GM12865 (cell line): ENCODE results near the gene GNG12.

Experiments
- DNase-seq: peaks from one replicate; pipeline ENCODE4 v3.0.0; 2010; ENCODE audit warnings: low read depth
- H3K4me3 ChIP-seq: 2 replicates; pipeline ENCODE4 v1.5.1; 2011; ENCODE audit warnings: mild to moderate bottlenecking, low read depth, low read length, control low read depth
- TF ChIP-seq, protein P1 (sequence below): IDR thresholded peaks from 2 replicates; pipeline ENCODE4 v1.5.1; 2011; ENCODE audit warnings: low read length, control low read depth, low read depth, inconsistent platforms; ENCODE audit not compliant: insufficient read depth; ENCODE audit errors: missing control alignments

GNG12 gene

DNA sequence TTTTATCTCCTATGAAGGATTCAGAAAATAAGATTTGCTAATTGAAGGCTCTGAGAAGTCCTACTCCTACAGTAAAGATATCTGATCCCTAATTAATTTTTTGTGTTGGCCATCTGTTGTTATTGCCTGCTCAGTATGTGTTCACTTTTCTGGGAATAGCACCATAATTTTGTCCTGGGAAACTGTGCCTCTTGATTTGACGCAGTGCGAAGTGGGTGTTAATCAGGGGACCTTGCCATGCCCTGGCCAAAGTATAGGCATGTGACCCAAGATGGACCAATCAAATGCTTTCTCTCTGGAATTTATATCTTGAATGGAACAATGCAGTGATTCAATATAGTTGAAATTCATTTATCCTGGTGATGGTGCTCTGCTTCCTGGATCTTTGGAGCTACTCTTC is 30.4 kb upstream of the GNG12 start:
- TF ChIP-seq, protein P1, sequence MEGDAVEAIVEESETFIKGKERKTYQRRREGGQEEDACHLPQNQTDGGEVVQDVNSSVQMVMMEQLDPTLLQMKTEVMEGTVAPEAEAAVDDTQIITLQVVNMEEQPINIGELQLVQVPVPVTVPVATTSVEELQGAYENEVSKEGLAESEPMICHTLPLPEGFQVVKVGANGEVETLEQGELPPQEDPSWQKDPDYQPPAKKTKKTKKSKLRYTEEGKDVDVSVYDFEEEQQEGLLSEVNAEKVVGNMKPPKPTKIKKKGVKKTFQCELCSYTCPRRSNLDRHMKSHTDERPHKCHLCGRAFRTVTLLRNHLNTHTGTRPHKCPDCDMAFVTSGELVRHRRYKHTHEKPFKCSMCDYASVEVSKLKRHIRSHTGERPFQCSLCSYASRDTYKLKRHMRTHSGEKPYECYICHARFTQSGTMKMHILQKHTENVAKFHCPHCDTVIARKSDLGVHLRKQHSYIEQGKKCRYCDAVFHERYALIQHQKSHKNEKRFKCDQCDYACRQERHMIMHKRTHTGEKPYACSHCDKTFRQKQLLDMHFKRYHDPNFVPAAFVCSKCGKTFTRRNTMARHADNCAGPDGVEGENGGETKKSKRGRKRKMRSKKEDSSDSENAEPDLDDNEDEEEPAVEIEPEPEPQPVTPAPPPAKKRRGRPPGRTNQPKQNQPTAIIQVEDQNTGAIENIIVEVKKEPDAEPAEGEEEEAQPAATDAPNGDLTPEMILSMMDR = no peak
- no peak overlapping the region for H3K4me3 ChIP-seq
- DNase-seq = no peak

DNA sequence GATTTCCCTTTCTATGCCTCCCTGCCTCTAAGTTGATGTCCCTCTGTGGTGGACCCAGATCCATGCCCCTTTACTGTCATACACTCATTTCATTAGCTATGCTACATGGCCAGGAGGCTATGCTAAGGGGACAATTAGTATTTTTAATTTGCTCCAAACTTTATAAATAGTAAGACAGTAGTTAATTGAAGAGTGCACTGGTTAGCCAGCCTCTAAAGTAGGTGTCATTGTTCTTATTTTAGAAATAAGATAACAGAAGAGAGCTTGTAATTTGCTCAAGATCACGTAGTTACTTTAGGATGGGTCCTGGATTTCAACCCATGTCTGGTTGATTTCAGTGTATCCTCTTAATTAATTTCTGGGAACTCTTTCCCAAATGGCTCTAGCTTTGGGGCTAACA is 29.4 kb upstream of the GNG12 start:
- no peak overlapping the region for H3K4me3 ChIP-seq
- TF ChIP-seq, protein P1 = no peak
- DNase-seq = no peak

DNA sequence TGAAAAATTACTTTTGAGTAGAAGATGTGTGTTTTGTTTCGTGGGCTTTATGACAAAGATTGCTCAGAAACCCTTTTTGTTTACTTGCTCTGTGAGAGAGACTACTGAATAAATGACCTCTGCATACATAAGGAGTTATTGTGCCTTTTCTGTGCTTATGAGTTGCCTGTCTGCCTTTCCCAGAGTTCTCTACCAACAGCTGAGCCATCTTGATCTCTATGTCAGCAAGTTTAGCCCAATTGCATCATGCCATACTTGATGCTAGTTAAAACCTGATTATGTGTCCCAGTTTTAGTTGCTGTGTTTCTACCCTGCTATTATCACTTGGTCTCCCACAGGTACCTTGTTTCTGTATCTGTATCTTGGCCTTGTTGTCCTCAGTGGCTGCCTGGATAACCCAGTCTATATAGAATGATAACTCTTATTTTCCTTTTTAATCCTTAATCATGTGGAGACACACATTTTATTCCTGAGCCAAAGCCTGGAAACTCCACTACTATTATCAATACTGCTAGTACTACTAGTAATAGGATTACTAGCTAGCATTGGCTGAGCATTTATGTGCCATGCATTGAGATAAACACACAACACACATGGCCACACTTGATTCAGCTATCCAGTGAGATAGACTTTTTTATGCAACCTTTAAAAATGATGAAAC is 28.7 kb upstream of the GNG12 start:
- TF ChIP-seq, protein P1 = no peak
- no peak for DNase-seq
- H3K4me3 ChIP-seq = no peak overlapping the region

DNA sequence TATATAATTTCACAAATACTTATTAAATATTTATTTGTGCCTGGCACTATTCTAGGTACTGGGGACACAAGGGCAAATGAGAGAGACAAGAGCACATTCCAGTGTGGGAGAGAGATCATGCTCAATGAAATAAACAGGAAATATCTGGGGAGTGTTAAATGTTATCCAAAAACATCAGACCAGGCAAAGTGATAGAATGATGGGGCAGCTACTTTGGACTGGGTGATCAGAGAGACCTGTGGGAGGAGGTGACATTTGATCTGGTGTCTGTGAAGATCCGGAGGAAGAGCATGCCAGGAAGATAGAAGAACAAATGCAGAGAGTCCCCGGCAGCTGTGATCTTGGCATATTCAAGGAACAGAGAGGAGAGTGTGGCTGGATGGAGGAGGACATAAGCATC is 27.5 kb upstream of the GNG12 start:
- TF ChIP-seq, protein P1 = no peak
- DNase-seq = no peak
- H3K4me3 ChIP-seq = no peak overlapping the region

DNA sequence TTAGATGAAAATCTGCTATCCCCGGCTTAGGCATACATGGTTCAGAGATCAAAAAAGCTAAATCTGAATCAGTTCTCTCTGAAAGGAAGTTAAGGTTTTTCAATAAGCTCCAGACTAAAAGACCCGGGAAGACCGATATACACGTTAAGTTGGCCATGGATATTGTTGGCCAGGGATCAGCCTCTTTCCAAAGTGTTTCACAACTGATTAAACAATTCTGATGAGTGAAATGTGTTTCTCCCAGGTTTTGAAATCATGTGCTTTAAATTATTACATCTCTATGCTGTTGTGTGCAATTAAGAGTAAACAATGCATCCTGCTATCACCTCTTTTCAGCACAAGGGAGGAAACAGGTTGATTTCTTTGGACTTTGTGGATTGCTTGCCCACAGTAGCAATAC is 23.7 kb upstream of the GNG12 start:
- no peak overlapping the region for H3K4me3 ChIP-seq
- DNase-seq = no peak
- TF ChIP-seq, protein P1 = no peak

DNA sequence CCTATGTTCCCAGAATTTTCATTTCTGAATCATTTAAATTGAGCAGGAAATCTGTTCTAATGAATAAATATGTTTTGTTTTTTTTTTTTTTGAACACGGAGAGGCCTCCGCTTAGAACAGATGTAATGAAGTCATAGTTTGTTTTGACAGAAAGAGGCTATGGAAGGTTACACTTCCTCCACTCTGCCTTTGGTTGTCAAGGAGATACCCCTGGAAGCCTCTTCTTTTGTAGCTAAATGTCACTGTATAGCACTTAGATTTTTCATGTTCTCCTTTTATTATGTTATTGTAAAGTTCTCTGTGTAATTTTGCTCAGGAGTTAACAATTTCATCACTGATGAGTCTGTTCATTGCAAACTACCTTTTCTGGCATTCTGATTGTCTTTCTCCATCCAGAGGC is 22.7 kb upstream of the GNG12 start:
- no peak overlapping the region for H3K4me3 ChIP-seq
- TF ChIP-seq, protein P1 = no peak
- DNase-seq = no peak

DNA sequence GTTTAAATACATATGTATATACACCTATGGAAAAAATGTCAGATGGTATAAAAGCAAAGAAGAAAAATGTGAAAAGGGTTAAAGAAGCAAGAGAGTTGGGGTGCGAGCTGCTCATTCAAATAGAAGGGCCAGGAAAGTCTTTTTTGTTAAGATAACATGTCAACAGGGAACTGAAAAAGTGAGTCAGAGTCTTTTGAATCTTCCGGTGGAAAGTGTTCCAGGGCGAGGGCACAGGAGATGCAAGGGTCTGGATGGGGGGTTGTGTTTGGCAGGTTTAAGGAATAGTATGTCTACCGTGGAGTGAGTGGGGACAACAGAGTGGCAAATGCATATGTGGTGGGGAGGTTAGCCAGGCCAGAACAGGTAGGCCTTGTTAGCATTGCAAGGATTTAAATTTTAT is 22.2 kb upstream of the GNG12 start:
- DNase-seq = no peak
- H3K4me3 ChIP-seq = no peak overlapping the region
- TF ChIP-seq, protein P1 = no peak
